NCI-H526 (cell line): ENCODE data around the gene SMAD3.
"Not testable (repeated sequence)": the region's sequence is repeated elsewhere in the genome, so short reads cannot be mapped to it uniquely, and the experiment has no call there.

Experiments
- DNase-seq, 2 experiments: peaks; one replicate each; lab custom pipeline; 2025; lab: John Stamatoyannopoulos, UW

The SMAD3 gene

DNA sequence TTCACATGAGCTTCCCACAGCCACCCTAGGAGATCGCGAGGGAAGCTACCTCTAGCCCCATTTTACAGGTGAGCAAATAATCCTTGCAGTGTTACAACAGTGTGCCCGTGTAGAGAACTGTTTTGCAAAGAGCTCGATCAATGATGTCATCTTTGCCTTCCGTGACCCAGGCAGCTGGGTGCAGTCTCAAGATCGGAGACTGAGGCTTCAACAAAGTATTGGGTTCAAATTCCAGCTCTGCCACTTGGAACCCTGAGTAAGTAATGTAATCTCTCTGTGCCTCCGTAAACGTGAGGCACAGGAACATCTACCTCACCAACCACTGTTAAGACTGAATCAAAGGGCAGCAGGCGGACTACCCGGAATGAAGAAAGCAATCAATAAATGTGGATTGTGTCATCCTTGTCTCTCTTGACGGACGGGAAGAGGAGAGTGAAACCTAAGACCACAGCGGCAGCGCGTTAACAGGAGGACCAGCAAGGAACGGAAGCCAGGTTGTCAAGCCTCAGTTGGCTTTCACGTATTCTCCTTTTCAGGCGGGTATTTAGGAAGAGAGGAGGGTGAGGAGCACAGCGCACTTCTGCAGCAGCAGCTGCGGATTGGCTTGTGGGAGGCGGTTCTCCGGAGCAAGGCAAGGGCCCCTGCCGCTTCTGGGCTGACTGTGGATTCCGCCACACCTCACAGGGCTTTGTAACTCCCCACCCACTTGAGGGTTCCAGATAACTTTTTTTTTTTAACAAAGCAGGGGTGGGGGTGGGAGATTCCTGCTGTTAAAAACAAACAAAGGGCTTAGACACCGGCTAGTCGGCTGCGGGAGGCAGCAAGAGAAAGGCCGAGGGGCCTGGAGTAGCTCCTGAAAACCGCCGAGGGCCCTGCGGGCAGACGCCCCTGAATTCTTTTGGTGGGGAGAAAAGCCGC lies 1.5 kb upstream of the SMAD3 start:
- no peak for DNase-seq

DNA sequence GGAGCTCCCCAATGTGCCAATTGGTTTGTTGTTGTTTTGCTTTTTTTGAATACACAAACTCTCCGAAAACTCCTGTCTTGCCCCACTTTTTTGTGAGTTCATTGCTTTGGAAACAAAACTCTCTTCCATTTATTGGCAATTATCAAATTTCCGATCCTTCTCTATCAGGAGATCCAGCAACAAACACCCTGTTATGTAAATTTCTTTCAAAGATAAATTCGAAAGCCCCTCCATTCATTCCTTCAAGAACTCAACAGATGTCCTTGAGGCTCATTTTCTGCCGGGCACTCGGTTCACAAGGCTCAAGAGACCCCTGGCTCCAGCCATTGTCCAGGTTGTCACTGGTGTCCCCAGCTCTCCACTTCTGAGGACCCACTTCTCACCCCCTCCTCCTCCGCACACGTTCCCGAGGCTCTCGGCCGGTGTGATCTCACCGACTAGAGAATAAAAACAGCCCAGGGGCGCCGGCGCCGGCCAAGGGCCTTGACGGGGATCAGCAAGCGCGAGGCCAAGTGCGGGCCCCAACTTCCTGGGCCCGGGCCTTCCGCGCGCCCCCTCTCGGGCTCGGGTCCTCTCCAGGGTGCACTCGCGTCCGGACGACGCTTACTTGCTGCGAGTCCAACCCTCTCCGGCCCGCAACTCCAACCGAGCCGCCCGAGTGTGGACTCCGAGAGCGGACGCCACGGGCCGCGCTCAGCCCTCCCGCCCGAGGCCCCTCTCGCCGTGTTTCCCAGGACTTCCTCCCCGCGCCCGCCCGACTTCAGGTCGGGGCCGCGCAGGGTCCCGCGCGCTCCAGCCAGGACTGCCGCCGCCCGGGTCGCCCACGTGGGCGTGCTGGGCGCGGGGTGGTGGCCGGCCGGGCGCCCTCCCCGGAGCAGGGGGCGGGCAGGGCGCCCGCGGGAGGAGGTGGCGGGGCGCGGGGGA lies 533 bp upstream of the SMAD3 start:
- peak; percentile 44 to 93 for DNase-seq

DNA sequence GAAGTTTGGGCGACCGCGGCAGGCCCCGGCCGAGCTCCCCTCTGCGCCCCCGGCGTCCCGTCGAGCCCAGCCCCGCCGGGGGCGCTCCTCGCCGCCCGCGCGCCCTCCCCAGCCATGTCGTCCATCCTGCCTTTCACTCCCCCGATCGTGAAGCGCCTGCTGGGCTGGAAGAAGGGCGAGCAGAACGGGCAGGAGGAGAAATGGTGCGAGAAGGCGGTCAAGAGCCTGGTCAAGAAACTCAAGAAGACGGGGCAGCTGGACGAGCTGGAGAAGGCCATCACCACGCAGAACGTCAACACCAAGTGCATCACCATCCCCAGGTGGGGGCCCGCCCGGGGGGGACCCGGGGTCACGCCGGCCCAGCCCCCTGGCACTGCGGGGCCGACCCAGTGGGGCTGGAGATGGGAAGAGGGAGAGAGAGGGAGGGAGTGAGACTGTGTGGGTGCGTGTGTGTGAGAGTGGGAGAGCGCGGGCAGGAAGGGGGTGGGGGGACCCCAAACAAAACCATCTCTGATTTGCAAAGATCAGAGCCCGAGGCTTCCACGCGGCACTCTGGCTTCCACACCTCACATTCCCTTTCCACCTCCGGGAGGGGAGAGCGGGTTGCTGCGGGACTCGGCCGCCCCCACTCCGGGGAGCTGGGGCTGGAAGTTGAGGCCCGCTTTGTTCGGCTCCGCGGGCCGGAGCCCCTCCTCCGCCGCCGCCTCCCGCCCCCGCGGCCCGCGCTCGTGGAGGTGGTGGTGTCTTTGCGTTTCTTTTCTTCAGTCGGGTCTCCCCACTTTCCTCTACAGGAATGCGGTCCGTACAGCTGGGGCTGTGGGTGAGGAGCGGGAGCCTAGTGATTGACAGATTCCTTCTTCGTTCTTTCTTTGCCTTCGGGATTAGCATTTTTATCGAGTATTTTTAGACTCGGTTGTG lies 898 bp downstream of the SMAD3 start:
- peak in 1 of 2 experiments; percentile 62 for DNase-seq

- DNase-seq, result peak in 1 of 2 experiments; percentile 45
These were observed 1.8 kb downstream of the SMAD3 start for GRCh38 chr15:67066959-67067853.

DNA sequence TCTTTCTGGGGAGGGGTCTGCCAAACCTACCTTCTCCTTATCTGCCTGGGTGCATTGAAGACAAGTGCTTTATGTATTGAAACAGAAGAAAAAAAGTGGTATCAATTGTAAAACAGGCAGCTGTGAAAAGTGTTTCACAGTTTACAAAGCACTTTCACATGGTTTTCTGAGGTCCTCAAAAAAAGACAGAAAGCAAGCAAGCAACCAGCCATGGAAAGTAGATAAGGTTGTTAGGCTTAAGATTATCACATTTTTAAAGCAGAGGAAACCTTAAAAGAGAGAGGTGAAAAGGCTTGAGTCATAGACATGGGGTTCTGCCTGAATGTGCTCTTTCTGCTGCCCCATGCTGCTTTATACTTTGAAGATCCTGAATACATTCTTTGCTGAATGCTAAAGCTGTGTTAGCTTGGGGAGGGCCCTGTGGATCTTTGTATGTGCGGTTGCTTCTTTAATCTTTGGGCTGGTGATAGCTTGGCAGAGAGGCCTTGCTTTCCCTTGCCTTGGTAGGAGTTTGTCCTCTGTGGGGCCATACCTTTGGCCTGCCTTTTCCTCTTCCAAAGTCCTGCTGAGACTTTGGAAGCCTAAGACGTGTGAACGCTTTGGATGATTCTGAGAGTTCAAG lies 2.6 kb downstream of the SMAD3 start:
- no peak for DNase-seq

GRCh38 chr15:67068710-67069400 lies 3.5 kb downstream of the SMAD3 start:
- DNase-seq, result no peak

GRCh38 chr15:67070150-67070549 lies 4.7 kb downstream of the SMAD3 start:
- DNase-seq, result no peak

DNA sequence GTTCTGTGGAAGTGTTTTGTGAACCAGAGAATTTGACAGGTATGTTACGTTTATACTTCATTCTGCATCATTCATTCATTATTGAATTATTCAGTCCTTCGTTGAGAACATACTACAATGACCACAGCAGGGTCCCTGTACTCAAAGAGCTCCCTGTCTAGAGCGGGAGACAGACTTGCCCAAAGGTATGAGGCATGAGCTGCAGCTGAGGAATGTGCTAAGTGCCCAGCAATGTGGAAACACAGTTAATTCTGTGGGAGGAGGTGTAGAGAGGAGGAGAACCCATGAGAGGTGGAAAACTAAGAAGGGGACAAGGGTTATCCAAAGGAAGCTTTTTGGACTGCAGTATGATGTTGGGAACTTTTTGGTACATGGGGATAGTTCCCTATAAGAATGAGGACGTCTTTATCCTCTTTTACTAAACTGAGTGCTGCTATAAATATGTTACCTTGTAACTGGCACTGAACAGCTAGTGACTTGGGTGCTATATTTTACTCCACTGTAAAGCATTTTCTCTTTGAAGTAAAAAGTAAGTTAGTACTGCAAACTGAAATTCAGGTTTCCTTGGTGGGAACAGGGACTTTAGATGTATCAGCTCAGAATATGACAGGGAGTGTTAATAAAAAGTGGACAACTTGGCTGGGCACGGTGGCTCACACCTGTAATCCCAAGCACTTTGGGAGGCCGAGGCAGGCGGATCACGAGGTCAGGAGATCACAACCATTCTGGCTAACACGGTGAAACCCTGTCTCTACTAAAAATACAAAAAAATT lies 5.7 kb downstream of the SMAD3 start:
- no peak for DNase-seq

DNA sequence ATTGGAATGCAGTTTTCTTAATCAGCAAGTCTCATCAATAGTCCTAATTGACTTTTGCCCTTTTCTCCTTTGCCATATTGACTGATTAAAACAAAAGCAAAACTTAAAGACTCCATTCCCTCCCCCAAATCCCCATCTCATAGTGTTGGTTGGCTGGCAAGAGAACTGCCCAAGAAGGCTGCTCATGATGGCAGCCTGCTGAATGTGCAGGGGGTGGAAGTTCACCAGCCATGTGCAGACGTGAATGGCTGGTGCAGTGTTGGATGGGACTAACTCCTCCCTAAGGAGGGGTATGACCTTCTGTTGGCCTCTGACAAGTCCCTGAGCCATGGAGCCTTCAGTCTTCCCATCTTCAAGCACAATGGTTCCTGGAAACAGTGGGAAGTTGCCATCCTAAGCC lies 7.0 kb downstream of the SMAD3 start:
- no peak for DNase-seq

- no peak for DNase-seq
These were observed 7.6 kb downstream of the SMAD3 start for GRCh38 chr15:67072958-67073357.

DNA sequence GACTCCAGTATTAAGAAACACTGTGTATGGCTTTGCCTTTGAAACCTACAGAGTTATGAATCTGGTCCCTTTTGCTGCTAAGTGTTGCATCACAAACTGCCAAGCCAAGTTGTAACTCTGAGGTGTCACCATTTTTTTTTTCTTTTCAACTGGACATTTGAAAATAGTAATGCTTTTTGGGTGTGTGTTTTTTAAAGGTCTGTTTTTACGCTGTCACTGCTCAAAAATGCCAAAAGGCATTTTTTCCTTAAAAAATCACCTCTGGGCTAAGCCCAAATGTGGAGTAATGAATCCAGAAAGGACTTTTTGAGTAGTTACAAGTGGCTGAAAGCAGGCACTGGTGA lies 9.5 kb downstream of the SMAD3 start:
- DNase-seq, result no peak

- not testable (repeated sequence) for DNase-seq
These were observed 10.2 kb downstream of the SMAD3 start for GRCh38 chr15:67075555-67076135.

DNA sequence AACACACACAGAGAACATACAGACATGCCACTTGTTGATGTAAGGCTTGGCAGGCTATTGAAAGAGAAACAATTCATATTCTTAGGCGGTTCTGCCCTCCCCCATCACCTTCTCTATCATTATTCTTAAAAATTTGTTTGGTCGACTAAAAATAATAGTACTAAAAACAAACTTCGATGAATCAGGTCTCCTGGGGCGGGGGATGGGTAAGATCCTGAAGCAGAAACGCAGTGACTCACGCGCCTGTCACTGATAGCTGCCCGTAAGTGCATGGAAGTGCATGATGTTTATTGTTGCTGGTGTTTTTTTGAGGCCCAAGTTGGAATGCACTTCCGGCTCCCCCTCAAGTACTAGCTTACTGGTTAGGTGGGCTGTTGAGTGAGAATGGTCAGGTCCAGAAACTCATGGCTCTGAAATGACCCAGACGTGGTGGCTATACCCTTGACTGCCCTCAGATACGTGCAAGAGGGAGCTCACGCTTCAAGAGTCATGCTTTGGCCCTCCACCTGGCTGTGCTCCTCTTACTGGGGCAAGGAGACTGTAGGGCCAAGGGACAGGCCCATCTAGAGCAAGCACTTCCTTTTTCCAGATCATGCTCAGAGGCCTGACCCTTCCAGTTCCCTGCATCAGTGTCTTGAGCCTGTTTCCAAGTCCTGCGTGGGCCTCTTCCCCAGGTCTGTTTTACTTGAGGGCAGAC lies 10.9 kb downstream of the SMAD3 start:
- DNase-seq, result no peak

DNA sequence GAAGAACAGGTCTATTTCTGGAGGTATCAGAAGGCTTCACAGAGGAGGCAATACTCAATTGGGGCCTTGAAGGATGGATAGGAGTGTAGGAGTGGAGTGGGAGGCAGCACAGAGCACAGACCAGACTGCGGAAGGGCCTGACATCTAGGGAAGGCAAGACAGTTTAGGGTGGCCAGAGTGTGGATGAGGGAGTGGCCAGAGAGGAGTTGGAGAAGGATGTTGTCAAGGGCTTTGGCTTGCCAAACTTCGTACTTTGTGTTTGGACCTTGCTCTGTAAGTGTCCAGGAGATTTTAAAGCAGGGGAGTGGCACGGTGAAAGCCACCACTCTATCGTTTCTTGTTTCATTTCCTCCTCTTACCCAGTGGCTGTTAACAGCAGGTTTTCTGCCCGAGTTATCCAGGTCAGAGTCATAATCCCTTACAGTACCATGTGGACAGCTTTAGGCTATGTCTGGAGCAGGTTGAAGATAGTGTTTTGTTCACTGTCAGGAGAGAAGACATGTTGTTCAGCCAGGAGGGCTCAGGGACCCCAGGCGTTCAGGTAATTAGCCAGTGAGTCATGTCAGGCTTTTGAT lies 12.3 kb downstream of the SMAD3 start:
- no peak for DNase-seq

DNA sequence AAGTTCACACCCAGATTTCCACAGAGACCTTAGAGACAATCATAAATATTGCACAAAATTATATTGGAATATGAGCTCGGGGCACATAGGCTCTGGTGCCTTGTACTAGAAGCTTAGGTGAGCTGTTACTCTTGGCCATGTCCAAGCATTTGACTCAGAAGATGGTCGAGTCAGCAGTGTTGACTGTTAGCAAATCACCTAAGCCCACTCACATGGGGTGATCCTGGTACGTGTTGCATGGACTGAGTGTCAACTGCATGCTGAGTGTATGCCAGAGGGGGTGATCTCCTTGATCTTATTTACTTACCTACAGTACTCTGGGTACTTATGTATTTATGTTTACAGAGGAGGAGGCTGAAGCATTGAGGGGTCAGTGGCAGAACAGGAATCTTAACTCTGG lies 14.0 kb downstream of the SMAD3 start:
- no peak for DNase-seq

GRCh38 chr15:67080118-67080899 lies 14.9 kb downstream of the SMAD3 start:
- DNase-seq, result no peak
